ENCODE data around the gene ARID5B.
"Not testable (repeated sequence)": the region's sequence is repeated elsewhere in the genome, so short reads cannot be mapped to it uniquely, and the experiment has no call there.

The ARID5B gene

DNA sequence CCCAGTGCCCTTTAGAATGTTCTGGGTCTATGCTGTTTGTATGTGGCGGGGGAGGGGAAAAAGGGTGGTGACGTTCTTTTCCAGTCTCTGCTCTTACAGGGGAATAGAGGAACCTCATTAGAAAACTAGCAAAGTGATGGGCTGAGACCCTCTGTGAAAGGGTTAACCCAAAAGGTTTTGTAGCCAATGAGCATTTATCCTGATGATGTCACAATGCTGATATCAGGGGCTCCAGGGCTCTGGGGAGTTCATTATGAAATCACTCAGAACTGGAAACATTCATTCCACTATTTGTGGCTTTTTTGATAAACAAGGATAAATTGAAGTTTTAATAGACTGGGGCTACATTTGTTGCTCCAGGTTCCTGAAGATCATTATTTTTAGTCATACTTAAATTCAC lies 71.7 kb downstream of the ARID5B start:
- DNase-seq: no peak

DNA sequence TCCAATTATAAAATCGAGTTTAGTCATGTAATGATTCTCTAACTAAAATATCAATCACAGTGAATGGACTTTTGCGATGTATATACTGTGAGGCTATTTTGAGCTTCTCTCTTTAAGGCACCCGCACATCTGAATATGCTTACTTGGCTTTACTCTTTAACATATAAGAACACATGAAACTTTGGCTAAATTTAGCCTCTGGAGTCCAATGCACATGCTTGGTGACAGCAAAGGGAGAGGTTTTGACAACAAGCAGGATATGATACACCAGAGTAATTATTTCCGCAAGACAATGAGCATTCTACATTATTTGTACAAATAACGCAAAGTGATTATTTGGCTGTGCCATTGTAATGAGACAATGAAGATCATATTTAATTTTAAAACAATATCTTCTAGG lies 72.4 kb downstream of the ARID5B start:
- no peak for DNase-seq

DNA sequence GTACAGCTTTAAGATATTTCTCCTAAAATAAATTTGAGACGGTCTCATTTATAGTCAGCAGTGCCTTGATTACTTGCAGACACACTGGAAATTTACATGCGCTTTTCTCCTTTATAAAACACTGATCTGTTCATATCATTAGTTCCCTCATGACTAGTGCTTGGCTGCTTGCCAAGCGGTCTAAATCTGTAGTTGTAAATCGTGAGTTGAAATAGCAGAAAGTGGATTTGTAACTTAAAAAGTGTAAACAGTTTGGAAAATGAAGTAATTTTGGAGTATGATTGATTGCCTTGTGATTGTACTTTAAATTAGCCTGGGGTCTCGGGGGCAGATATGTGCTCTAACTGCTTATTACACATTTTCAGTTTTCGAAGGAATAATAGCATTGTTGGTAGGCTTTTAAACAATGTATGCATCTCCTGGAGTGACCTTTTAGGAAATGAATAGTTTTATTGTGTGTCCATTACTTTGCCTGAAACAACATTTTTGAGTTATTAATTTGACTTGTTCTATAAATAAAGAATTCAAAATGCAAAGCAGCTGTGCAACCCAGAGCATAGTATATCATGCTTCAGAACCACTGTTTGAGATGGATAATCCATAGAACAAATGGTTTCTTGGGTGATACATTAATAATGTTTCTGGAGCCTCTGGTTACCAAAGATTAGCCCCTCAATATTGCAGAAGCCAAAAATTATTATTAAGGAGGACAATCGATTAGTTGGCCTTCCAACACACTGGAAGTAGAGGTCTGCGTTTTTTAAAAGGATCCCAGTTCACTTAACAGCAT lies 73.3 kb downstream of the ARID5B start:
- DNase-seq: no peak

DNA sequence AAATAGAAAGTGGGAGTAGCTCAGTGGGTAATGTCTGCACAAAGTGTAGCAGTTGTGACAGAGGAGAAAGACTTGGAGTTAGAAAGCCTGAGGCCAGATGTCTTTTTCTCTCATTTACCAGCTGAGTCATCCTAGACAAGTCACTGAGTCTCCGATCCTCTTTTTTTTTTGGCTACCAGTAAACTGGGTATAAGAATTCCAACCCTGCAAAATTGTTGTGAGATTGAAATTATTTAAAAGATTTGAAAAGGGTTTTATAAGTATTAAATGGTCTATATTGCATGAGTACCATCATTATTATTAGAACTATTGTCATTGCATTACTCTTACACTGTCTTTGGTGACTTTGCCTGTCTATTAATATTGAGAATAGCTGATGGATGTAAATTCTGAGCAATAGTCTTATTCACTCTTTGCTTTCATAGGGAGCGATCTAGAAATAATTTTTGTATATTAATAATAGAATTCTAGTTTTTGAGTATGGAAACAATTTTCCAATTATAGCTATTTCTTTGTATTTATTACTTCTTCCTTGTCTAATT lies 74.0 kb downstream of the ARID5B start:
- no peak for DNase-seq

DNA sequence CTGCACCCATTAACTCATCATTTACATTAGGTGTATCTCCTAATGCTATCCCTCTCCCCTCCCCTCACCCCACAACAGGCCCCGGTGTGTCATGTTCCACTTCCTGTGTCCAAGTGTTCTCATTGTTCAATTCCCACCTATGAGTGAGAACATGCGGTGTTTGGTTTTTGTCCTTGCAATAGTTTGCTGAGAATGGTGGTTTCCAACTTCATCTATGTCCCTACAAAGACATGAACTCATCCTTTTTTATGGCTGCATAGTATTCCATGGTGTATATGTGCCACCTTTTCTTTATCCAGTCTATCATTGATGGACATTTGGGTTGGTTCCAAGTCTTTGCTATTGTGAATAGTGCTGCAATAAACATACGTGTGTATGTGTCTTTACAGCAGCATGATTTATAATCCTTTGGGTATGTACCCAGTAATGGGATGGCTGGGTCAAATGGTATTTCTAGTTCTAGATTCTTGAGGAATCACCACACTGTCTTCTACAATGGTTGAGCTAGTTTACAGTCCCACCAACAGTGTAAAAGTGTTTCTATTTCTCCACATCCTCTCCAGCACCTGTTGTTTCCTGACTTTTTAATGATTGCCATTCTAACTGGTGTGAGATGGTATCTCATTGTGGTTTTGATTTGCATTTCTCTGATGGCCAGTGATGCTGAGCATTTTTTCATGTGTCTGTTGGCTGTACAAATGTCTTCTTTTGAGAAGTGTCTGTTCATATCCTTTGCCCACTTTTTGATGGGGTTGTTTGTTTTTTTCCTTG lies 75.6 kb downstream of the ARID5B start:
- DNase-seq: not testable (repeated sequence)

DNA sequence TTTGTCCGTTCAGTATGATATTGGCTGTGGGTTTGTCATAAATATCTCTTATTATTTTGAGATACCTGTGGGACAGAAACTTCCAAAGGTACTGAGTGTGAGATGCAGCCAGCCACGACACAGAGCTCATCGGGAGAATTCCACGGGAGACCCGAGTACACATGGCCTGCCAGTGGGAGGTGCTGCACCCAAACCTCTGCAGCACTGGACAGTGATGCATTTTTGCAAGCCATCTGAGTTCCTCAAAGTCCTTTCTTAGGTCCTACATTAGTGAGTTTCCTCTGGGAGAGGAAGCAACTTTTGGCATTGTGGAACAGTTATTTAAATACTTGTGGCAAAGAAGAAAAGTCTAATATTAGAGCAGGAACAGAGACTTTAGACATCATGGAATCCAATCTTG lies 77.5 kb downstream of the ARID5B start:
- DNase-seq: no peak

DNA sequence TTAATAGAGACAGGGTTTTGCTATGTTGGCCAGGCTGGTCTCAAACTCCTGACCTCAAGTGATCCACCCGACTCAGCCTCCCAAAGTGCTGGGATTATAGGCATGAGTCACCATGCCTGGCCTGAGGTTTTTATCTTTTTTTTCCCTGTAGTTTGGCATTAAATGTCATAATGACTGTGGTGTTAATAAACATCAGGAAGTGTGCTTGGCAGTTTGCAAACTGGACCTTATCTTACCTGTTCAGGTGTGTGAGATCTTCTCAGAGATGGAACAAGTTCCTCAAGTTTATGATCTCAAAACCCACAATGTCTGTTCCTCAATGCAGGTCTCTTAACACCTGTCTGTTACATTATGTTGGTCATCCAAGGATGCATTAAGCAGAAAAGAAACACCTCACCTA lies 80.0 kb downstream of the ARID5B start:
- no peak for DNase-seq

DNA sequence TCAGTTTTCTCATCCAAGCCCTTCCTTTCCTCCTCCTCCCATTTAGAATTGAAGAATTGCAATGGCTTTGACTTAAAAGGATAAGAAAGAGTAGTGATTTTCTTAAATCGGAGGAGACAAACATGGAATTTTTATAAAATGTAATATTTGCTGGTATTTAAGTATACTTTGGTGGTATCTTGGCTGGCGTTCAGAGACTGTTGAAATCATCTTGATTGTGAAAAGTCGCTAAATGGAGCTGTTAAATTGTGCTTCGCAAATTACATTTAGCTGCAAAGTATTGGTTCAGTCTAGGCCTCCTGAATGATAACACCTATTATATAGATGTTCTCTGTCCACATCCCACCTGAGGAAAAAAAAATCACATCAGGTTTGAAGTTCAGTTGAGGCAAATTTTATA lies 81.8 kb downstream of the ARID5B start:
- DNase-seq: no peak

DNA sequence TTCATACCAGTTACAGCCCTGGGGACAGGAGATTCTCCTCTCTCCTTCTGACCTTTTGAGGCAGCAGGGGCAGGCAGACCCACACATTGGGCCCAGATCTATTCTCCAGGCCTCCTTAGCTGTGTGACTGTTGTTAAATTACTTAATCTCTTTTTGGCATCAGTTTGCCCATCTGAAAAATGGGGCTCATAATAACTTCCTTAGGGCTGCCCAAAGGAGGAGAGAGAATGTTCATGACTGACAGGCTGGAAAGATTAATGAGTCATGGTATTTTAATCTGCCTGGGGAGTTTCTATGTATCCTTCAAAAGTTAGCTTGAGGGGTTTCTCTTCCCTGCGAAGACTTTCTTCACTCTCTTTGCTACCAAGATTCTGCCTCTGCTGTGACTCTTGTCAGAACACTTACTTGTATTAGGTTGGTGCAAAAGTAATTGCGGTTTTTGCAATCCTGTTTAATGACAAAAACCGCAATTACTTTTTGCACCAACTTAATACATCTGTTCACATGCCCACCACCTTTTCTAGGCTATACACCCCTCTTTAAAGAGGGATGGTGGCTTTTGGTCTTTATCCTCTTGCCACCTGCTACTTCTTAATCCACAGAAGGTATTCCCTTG lies 83.4 kb downstream of the ARID5B start:
- no peak for DNase-seq

DNA sequence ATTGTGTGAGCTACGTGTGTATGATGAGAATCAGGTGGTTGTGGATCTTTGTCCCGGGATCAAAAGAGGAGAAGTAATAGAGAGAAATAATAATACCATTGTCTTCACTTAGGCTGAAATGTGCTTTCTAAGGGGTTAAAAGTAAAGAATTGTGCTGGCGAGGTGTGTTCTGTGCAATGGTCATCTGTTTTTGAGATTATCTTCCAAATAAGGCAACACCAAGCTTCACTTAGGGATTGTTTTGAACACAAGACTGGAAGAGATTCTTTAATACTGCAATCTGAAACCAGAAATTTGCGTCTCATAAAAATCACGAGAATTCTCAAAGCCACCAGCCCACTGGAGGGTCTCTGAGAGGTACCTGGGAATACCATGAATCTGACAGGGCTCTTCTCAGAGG lies 84.2 kb downstream of the ARID5B start:
- no peak for DNase-seq

DNA sequence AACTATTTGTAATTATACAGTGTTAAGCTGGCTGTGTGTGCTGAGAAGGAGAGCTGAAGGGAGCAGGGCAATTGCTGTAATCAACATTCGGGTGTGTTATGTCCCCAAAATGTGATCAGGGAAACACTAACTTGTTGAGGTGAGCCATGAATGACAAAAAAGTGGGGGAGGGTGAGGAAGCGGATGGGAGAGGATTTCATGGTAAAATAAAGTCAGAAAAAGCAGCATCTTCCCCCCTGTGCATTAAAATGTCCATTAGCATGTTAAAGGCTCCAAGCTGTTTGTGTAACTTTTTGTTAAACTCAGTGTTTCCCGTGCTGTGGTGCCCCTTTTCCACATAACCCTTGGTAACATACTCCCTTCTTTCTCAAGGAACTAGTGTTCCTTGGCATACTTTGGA lies 84.9 kb downstream of the ARID5B start:
- no peak for DNase-seq

DNA sequence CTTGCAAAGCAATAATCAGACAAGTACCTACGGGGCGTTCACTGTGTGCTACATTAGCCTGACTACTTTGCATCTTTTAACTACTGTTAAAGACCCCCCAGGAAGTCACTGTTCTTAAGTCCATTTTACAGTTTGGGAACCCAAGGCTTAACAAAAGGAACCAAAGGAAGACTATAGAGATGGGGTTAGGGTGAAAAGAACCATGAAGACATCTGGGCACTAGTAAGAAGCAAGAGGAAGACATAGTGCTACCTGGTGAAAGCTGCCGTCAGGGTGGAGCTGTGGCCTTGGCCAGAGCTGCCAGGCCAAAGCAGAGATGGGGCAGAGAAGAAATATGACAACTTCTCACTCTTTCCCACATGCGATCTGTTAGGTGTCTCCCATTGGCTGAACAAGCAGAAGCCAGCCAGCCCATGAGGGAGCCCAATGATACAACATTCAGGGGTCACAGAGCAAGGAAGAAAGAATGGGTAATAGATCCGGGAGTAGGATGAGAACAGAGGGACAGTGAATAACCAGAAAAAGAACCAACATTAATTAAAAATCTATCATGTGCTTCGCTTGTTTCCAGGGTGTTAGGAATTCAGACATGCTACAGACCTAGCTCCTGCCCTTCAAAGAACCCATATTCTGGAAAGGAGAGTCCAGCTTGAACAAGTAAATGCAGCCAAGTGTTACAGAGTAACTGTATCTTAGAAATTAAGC lies 85.4 kb downstream of the ARID5B start:
- DNase-seq: no peak

DNA sequence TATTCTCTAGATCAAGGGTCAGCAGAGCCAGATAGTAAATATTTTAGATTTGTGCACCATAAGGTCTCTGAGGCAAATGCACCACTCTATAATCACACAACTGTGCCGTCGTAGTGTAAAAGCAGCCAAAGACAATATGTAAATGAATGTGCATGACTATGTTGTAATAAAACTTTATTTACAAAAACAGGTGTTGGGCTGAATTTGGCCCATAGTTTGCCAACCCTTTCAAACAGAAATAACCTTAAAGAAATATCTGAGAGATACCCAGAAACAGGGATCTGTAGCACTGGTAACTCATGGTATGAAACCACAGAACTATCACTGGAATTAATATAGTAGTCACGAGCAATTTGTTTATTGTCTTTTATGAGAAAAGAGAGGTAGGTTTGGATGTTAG lies 86.0 kb downstream of the ARID5B start:
- no peak for DNase-seq

DNA sequence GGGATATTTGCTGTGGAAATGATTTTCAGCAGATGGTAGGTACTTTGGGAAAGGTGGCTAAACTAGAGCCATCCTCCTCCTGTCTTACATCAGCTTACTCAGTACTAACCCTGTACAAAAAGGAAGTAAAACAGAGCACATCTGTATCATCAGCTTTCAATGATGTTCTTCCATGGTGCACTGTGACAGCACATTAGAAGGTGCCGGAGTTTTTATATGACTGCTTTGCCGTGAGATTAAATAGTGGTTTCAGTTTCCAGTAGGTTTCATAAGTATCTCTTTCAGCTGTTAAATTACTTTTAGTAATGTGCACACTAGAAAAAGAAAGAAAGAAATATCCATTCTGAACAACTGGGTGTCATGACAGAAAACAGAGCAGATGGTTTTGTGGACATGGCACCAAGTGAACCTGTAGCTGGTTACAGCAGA lies 86.5 kb downstream of the ARID5B start:
- no peak for DNase-seq

DNA sequence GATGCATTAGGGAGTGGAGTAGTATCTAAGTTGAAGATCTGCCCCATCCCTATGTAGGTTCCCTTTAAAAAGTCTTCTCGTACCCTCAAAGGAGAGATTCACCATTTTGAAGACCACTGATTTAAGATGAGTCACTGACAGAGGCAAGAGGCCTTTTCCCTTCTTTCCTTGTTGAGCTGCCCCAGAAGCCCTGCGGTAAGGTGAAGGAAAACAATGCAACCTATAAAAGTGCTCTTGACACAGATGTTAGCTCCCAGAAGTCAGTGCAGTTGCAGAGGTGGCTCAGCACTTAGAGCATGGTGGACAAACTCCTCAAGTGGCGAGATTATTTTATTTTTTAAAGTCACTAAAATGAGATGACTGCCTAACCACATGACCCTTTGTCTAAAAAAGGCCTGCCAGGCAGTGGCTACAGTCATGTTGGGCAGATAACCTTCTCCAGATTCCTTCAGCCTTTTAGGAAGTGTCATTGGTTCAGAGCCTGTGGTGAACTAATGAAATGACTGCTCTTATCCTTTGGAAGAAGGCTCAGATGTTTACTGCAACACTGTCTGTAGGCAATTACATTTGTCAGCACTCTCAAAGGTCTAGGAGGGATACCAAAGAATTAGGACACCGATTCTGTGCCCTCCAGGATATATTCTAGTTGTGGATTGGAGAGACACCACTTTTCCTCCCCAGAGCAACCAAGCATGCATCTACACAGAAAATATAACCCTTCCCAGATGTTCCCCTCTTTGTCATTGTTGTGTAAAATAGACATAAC lies 88.7 kb downstream of the ARID5B start:
- no peak for DNase-seq

DNA sequence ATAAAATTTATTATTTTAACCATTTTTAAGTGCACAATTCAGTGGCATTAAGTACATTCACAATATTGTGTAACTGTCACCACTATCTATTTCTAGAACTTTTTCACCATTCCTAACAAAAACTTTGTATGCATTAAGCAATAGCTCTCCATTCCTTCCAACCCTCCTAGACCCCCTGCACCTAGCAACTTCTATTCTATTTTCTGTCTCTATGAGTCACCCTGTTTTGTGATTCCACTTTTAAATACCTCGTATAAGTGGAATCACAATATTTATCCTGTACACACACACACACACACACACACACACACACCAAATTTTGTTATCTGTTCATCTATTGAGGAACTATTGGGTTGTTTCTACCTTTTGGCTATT lies 89.2 kb downstream of the ARID5B start:
- no peak for DNase-seq

DNA sequence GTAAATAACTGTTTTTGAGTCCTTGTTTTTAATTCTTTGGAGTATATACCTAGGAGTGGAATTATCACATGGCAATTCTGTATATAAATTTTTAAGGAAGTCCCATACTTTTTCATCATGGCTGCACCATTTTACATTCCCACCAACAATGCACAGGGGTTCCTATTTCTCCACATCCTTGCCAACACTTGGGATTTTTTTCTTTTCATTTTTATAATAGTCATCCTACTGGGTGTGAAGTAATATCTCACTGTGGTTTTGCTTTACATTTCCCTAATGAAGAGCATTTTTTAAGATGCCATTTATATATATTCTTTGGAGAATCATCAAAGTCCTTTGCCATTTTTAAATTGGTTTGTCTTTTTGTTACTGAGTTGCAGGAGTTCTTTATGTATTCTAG lies 89.7 kb downstream of the ARID5B start:
- no peak for DNase-seq

DNA sequence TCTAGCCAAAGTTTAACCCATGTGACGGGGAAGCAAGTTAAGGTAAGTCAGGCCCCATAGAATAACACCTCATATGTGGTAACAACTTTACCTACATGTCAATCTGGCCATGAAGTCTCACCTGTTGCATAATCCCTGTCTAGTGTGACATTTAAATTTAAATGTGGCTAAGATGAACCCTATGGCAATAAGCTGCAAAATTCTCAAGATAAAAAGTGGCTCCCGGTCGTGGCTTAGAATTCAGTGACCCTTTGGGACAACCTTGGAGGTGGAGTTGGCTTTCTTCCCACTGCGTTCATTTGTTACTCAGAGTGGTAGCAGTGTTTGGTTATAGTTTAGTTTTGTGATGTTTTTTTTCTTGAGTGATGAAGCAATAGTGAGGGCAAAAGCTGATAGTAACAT lies 90.6 kb downstream of the ARID5B start:
- no peak for DNase-seq

DNA sequence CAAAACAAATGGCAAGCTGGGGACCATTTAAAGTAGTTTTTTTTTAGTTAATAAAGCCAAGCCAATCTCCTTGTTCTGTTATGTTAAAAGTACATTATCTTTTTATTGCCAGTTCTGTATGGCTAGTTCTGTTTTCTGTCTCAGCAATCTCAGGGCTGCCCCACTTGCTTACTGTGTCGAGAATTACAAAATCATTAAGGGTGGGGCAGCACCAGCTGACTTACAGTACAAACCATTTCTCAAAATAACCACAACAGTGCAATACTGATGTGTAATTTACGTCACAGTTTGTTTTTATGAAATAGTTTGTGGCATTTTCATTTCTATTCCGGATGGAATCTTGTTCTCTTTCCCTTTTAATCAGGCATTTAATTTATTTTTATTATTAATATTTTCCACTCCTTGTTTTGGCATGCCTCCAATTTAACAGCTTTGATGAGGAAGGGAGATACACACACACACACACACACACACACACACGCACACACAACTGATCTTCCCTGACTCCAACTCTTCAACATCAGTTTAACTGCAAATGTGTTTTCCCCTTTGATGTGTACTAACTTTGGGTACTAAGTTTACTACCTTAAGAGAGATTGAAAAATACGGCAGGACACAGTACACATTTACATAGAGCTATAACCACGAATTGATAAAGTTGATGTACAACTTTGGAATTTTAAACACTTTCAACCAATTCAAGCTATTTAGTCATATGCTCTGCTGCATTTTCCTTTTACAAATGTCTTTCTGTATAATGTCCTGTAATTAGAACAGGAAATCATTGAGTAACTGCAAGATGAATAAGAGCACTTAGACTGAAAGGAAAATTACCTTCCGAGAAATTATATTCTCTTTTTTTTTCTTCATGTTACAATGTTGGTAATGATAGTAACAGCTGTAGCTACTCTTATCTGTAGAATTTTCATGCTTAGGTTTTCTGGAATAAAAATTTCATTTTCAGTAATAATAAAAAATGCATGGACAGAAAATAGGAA lies 91.5 kb downstream of the ARID5B start:
- DNase-seq: peak; percentile 35

DNA sequence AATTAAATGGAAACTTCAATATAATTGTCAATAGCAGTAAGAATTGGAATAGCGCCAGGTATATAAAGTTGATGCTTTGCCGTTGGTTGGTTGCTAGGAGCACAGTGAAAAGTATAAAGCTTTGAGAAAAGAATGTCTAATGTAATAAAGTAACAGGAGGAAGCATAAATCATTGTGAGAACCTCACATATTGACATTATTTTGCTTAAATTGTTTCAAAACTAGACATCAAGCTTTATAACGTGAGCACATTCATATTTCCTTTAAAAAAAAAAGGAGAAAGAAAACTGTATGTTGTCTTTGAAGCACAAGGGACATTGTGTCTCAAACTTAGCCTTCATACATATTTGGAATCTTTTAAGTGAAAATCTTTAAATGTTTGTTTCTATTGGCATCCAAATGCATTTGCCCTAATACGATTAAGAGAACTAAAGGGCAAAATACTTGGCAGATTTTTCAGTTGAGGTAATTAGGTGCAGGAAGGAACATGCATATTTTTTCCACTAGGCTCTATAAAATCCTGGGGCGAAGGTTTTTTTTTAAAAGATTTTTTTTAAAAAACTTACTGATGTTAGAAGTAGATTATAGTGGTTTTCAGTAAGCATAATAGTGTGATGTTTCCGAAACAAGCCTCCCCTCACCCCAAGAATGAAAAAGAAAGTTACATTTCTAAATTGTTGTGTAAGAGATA lies 92.4 kb downstream of the ARID5B start:
- DNase-seq: no peak
